Peyer's patch (tissue), 4 donors: Measurements from ENCODE around the gene LMBR1. TPM values are rescaled to one million over a fixed set of nuclear protein-coding genes. Genes with fewer than 3 reads are reported as not detected.

Experiments
- DNase-seq, 3 donors: peaks; one replicate each; pipeline ENCODE4 v3.0.0-alpha.2; 2017 to 2019
- H3K27ac ChIP-seq, 4 donors: fragments of 200-600 bp; sonication (generic); one replicate each; pipeline ENCODE4 v1.5.1; 2016 to 2019
- H3K27me3 ChIP-seq, 2 donors: fragments of 200-600 bp; sonication (generic); one replicate each; pipeline ENCODE4 v1.5.1; 2019
- H3K36me3 ChIP-seq, 3 donors: fragments of 200-600 bp; sonication (generic); one replicate each; pipeline ENCODE4 v1.5.1; 2016 to 2019
- H3K4me1 ChIP-seq, 4 donors: fragments of 200-600 bp; sonication (generic); one replicate each; pipeline ENCODE4 v1.5.1; 2016 to 2019
- H3K4me3 ChIP-seq, 4 donors: fragments of 200-600 bp; sonication (generic); 1 replicate in 3 of 4; 2 replicates in 1 of 4; pipeline ENCODE4 v1.5.1; 2016 to 2019; ENCODE audit warnings: mild to moderate bottlenecking in 1 of 4
- H3K9me3 ChIP-seq, 4 donors: fragments of 200-600 bp; sonication (generic); one replicate each; pipeline ENCODE4 v1.5.1; 2016 to 2019; ENCODE audit warnings: mild to moderate bottlenecking in 1 of 4
- CTCF ChIP-seq, 6 experiments: fragments of 450-650 bp in 4 of 6; fragments of 200-600 bp in 2 of 6; sonication (generic) in 1 of 6; IDR thresholded peaks; one replicate each; pipeline ENCODE4 v1.5.1; 2017 to 2019; ENCODE audit warnings: antibody characterized with exemption in 6 of 6, mild to moderate bottlenecking in 3 of 6, moderate library complexity in 1 of 6
- POLR2A ChIP-seq, 2 donors: fragments of 450-650 bp; IDR thresholded peaks; one replicate each; pipeline ENCODE4 v1.5.1; 2017; ENCODE audit warnings: antibody characterized with exemption in 2 of 2, mild to moderate bottlenecking in 2 of 2, moderate library complexity in 2 of 2
- total RNA-seq, 4 donors: library from RNA; depleted of rRNA; stranded (reverse); fragments of >200 nt; gene quantifications; one replicate each; pipeline ENCODE4 v1.1.0, GENCODE V29; 2016

LMBR1 gene
- total RNA-seq, 4 donors from 2014 or later = 30.5 to 69.3 (median 62.8) TPM

- Histone ChIP-seq H3K4me3 (no peak overlapping the region), H3K9me3 (no peaks in the 10 kb centered on the region), H3K27ac (no peak overlapping the region), H3K27me3 (no peaks in the 10 kb centered on the region), H3K36me3 (no peaks in the 10 kb centered on the region), H3K4me1 (peaks cover 0 to 6% (median 0%) of the 10 kb centered on the region in 4 donors)
- TF ChIP-seq CTCF (IDR thresholded peaks at IDR 0.05) (no peak), POLR2A (IDR thresholded peaks at IDR 0.05) (no peak)
- DNase-seq = no peak
These were observed 223.8 kb downstream of the LMBR1 start for GRCh38 chr7:156669035-156669828.

GRCh38 chr7:156668130-156668741 is 224.7 kb downstream of the LMBR1 start:
- Histone ChIP-seq H3K9me3 (no peaks in the 10 kb centered on the region), H3K27ac (no peak overlapping the region), H3K4me3 (no peak overlapping the region), H3K36me3 (no peaks in the 10 kb centered on the region), H3K4me1 (peaks cover 0 to 6% (median 0%) of the 10 kb centered on the region in 4 donors), H3K27me3 (no peaks in the 10 kb centered on the region)
- TF ChIP-seq CTCF (IDR thresholded peaks at IDR 0.05) (no peak), POLR2A (IDR thresholded peaks at IDR 0.05) (no peak)
- DNase-seq = no peak

GRCh38 chr7:156667110-156667426 is 225.9 kb downstream of the LMBR1 start:
- no peaks in the 10 kb centered on the region for H3K9me3 ChIP-seq
- peaks cover 0 to 6% (median 0%) of the 10 kb centered on the region in 4 donors for H3K4me1 ChIP-seq
- no peaks in the 10 kb centered on the region for H3K27me3 ChIP-seq
- no peaks in the 10 kb centered on the region for H3K36me3 ChIP-seq
- no peak for DNase-seq
- no peak overlapping the region for H3K27ac ChIP-seq
- no peak overlapping the region for H3K4me3 ChIP-seq
- TF ChIP-seq POLR2A (IDR thresholded peaks at IDR 0.05) = no peak
- TF ChIP-seq CTCF (IDR thresholded peaks at IDR 0.05) = no peak

GRCh38 chr7:156666368-156667109 is 226.4 kb downstream of the LMBR1 start:
- TF ChIP-seq POLR2A (IDR thresholded peaks at IDR 0.05) = no peak
- TF ChIP-seq CTCF (IDR thresholded peaks at IDR 0.05) = no peak
- H3K27me3 ChIP-seq = no peaks in the 10 kb centered on the region
- DNase-seq = no peak
- no peaks in the 10 kb centered on the region for H3K36me3 ChIP-seq
- H3K4me3 ChIP-seq = no peak overlapping the region
- no peaks in the 10 kb centered on the region for H3K9me3 ChIP-seq
- H3K27ac ChIP-seq = peak overlapping the region in 1 of 4 donors; percentile 10
- peaks cover 0 to 6% (median 0%) of the 10 kb centered on the region in 4 donors for H3K4me1 ChIP-seq

GRCh38 chr7:156665101-156665500 is 227.9 kb downstream of the LMBR1 start:
- Histone ChIP-seq H3K27me3 (no peaks in the 10 kb centered on the region), H3K36me3 (no peaks in the 10 kb centered on the region), H3K4me3 (no peak overlapping the region), H3K27ac (no peak overlapping the region), H3K4me1 (peaks cover 0 to 6% (median 0%) of the 10 kb centered on the region in 4 donors), H3K9me3 (no peaks in the 10 kb centered on the region)
- no peak for DNase-seq
- TF ChIP-seq CTCF (IDR thresholded peaks at IDR 0.05) = no peak
- TF ChIP-seq POLR2A (IDR thresholded peaks at IDR 0.05) = no peak
